ENCODE results near the gene RSPRY1. TPM values are rescaled to one million over a fixed set of nuclear protein-coding genes. Genes with fewer than 3 reads are reported as not detected.

The RSPRY1 gene
- total RNA-seq, 1 experiment from 2014 or later: 24.9 TPM

DNA sequence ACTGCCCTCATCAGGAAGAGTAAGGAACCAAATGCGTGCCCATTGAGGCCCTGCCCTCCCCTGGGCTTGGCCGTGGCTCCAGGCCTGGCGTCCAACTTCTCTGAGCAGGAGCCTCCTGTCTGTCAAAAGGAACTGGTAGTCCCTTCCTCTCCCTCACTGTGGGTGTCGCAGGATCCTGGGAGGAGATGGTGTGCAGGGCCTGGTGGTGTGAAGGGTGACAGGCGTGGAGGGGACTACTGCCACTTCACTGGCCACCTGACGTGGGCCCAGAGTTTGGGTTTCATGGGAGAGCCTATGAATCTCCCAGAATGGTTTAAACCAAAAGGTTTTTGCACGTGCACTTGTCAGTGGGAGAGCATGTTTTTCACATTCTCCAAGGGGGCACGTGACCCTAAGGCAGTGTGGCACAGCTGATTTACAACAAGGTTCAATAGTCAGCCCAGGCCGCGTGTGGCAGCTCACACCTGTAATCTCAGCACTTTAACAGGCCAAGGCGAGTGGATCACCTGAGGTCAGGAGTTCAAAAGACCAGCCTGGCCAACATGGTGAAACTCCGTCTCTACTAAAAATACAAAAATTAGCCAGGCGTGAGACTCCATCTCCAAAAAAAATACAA lies 71.4 kb downstream of the RSPRY1 start:
- TF ChIP-seq YY1 (IDR thresholded peaks at IDR 0.05; ENCODE audit: extremely low read depth, insufficient replicate concordance, low read depth, low read length): no peak
- no peak for TF ChIP-seq POLR2A (IDR thresholded peaks at IDR 0.05; ENCODE audit: borderline replicate concordance, extremely low read depth, insufficient read depth, insufficient read length)
- TF ChIP-seq JUND (IDR thresholded peaks at IDR 0.05): no peak
- no peak for TF ChIP-seq ELF1 (IDR thresholded peaks at IDR 0.05; ENCODE audit: borderline replicate concordance, low read depth)
- TF ChIP-seq REST (IDR thresholded peaks at IDR 0.05; ENCODE audit: low read depth): no peak
- TF ChIP-seq ATF3 (IDR thresholded peaks at IDR 0.05): no peak
- TF ChIP-seq RAD21 (IDR thresholded peaks at IDR 0.05; ENCODE audit: low read depth): no peak
- no peak for TF ChIP-seq ZNF274 (IDR thresholded peaks at IDR 0.05; ENCODE audit: low read depth, low read length)
- TF ChIP-seq, protein P1, sequence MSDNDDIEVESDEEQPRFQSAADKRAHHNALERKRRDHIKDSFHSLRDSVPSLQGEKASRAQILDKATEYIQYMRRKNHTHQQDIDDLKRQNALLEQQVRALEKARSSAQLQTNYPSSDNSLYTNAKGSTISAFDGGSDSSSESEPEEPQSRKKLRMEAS (IDR thresholded peaks at IDR 0.05): no peak
- TF ChIP-seq ZFX (IDR thresholded peaks at IDR 0.05): no peak
- no peak for TF ChIP-seq SP1 (IDR thresholded peaks at IDR 0.05; ENCODE audit: low read depth)
- no peak for TF ChIP-seq SRF (IDR thresholded peaks at IDR 0.05; ENCODE audit: low read depth)
- TF ChIP-seq SIN3A (IDR thresholded peaks at IDR 0.05; ENCODE audit: low read depth): no peak
- TF ChIP-seq EZH2 (IDR thresholded peaks at IDR 0.05): no peak
- TF ChIP-seq CTCF (IDR thresholded peaks at IDR 0.05 in 2 of 3, conservative IDR thresholded peaks at IDR 0.05 in 1 of 3; ENCODE audit: borderline replicate concordance in 1 of 3, insufficient read depth in 1 of 3, low read depth in 2 of 3, low read length in 2 of 3): no peak
- no peak for TF ChIP-seq FOSL1 (IDR thresholded peaks at IDR 0.05; ENCODE audit: low read depth)
- TF ChIP-seq CBX3 (IDR thresholded peaks at IDR 0.05; ENCODE audit: low read depth): no peak
- no peak for TF ChIP-seq CEBPB (IDR thresholded peaks at IDR 0.05; ENCODE audit: low read depth)
- TF ChIP-seq TCF7L2 (IDR thresholded peaks at IDR 0.05; ENCODE audit: borderline replicate concordance, extremely low read depth, insufficient read depth, insufficient read length): no peak
- ChIA-PET RAD21 (ENCODE audit: low non-redundant PET in 1 of 2, low total read pairs in 2 of 2, uncharacterized antibody in 2 of 2, unreplicated experiment in 2 of 2) (no interaction called here), CTCF (no interaction called here), POLR2A (no interaction called here)
- H3K9me3 ChIP-seq (ENCODE audit: control insufficient read depth in 1 of 2, insufficient read depth in 1 of 2, low read depth in 1 of 2, low read length in 2 of 2): no peaks in the 10 kb centered on the region
- H4K20me1 ChIP-seq (ENCODE audit: insufficient read depth): no peaks in the 10 kb centered on the region
- intact Hi-C loops (cut with micrococcal nuclease): no loop called here
- no peaks in the 10 kb centered on the region for H3K9me2 ChIP-seq (ENCODE audit: insufficient read depth)
- no peak overlapping the region for H3K27ac ChIP-seq (ENCODE audit: low read depth, low read length)
- H3K9ac ChIP-seq (ENCODE audit: low read length): no peak overlapping the region
- H3K79me2 ChIP-seq (ENCODE audit: insufficient read depth, low read length): no peaks in the 10 kb centered on the region
- H2AFZ ChIP-seq (ENCODE audit: low read depth, low read length, poor library complexity, severe bottlenecking): no peak overlapping the region
- no peak for ATAC-seq
- H3K36me3 ChIP-seq (ENCODE audit: control insufficient read depth in 1 of 2, insufficient read depth in 2 of 2, low read length in 2 of 2): peaks cover under 1 to 4% of the 10 kb centered on the region in 2 experiments; a peak in 2 of 4 replicates
- H3K4me1 ChIP-seq (ENCODE audit: control insufficient read depth in 1 of 2, insufficient read depth in 2 of 2, low read length in 2 of 2): peaks cover 0 to 8% of the 10 kb centered on the region in 2 experiments; a peak in 1 of 4 replicates
- no peaks in the 10 kb centered on the region for H3K27me3 ChIP-seq (ENCODE audit: insufficient read depth, low read length)
- BruUV-seq (replicated peaks): no TSS peak
- no peak for DNase-seq (ENCODE audit: low read depth, low spot score)
- no peak overlapping the region for H3K4me3 ChIP-seq (replicated peaks in 1 of 2; ENCODE audit: low read depth in 1 of 2, low read length in 2 of 2)
- no peak overlapping the region for H3K4me2 ChIP-seq (ENCODE audit: low read length)

Data from HCT116 (cell line).